Measurements from ENCODE around the gene CLIP2.

Gene CLIP2

GRCh38 chr7:74453322-74454011 lies 164.3 kb downstream of the CLIP2 start, which contains the start of gene GTF2IRD1:
GTF2IRD1 (plus strand) TSS chr7:74453906; CDS start chr7:74508081, 54,175 bp downstream.
- TF ChIP-seq PATZ1 (CRISPR knock-in tag; IDR thresholded peaks at IDR 0.05; ENCODE audit: borderline replicate concordance) = peak; percentile 89
- TF ChIP-seq GLIS3 (CRISPR knock-in tag; IDR thresholded peaks at IDR 0.05) = no peak
- peak; percentile 76 for ATAC-seq

DNA sequence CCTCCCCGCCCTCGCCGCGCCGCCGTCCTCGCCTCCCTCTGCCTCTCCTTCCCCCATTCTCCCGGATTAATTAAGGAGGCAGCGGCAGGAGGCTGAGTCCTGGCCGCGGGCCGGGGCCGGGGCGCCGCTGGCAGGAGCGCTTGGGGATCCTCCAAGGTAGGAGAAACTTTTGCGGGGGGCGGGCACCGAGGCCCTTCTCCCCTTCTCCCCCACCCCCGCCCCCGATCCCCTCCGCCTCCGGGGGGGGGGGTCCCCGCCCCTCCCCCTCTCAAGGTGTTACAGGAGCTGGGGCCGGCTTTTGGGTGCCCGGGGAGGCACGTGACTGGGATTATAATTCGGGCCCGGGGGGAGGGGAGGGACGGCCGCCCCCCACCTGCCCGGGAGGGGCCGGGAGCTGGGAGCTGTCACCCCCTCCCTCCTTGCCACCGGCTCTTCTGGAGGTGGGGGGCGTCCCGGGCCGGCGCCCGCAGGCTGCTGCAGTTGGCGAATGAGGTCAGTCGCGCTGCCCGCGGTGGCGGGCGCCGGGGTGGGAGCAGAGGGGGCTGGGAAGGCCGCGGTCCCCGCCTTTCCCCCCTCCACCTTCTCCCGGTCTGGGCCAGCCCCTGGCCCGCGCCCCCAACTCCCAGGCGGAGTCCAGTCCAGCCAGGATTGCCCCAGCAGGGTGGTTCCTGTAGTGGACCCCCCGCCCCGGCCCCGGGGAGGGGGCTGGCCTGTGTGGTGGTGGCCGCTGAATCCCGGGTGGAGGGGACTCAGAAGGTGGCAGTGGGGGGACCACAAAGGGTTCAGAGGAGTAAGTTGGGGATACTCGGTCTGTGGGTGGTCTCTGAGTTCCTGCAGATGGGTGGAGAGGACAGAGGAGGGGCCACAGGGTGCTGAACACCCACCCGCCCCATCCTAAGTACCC lies 165.1 kb downstream of the CLIP2 start:
- peak; percentile 10 for ATAC-seq
- TF ChIP-seq, protein P1, sequence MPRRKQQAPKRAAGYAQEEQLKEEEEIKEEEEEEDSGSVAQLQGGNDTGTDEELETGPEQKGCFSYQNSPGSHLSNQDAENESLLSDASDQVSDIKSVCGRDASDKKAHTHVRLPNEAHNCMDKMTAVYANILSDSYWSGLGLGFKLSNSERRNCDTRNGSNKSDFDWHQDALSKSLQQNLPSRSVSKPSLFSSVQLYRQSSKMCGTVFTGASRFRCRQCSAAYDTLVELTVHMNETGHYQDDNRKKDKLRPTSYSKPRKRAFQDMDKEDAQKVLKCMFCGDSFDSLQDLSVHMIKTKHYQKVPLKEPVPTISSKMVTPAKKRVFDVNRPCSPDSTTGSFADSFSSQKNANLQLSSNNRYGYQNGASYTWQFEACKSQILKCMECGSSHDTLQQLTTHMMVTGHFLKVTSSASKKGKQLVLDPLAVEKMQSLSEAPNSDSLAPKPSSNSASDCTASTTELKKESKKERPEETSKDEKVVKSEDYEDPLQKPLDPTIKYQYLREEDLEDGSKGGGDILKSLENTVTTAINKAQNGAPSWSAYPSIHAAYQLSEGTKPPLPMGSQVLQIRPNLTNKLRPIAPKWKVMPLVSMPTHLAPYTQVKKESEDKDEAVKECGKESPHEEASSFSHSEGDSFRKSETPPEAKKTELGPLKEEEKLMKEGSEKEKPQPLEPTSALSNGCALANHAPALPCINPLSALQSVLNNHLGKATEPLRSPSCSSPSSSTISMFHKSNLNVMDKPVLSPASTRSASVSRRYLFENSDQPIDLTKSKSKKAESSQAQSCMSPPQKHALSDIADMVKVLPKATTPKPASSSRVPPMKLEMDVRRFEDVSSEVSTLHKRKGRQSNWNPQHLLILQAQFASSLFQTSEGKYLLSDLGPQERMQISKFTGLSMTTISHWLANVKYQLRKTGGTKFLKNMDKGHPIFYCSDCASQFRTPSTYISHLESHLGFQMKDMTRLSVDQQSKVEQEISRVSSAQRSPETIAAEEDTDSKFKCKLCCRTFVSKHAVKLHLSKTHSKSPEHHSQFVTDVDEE (CRISPR knock-in tag; IDR thresholded peaks at IDR 0.05) = 0 out of 2 replicates have a peak, but pooled peaks have one; percentile 41
- TF ChIP-seq ZFP3 (CRISPR knock-in tag; IDR thresholded peaks at IDR 0.05) (no peak), ZNF8 (CRISPR knock-in tag; IDR thresholded peaks at IDR 0.05) (no peak), PATZ1 (CRISPR knock-in tag; IDR thresholded peaks at IDR 0.05; ENCODE audit: borderline replicate concordance) (peak; percentile 94; the same call in 1 of the 2 replicates), ZFP30 (CRISPR knock-in tag; IDR thresholded peaks at IDR 0.05) (no peak), ZC3H10 (CRISPR knock-in tag; IDR thresholded peaks at IDR 0.05) (no peak), ZNF70 (CRISPR knock-in tag; IDR thresholded peaks at IDR 0.05) (no peak), SNAI2 (CRISPR knock-in tag; IDR thresholded peaks at IDR 0.05) (no peak)
- TF ChIP-seq, protein P2, sequence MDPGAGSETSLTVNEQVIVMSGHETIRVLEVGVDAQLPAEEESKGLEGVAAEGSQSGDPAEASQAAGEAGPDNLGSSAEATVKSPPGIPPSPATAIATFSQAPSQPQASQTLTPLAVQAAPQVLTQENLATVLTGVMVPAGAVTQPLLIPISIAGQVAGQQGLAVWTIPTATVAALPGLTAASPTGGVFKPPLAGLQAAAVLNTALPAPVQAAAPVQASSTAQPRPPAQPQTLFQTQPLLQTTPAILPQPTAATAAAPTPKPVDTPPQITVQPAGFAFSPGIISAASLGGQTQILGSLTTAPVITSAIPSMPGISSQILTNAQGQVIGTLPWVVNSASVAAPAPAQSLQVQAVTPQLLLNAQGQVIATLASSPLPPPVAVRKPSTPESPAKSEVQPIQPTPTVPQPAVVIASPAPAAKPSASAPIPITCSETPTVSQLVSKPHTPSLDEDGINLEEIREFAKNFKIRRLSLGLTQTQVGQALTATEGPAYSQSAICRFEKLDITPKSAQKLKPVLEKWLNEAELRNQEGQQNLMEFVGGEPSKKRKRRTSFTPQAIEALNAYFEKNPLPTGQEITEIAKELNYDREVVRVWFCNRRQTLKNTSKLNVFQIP (CRISPR knock-in tag; IDR thresholded peaks at IDR 0.05; ENCODE audit: borderline replicate concordance, low read depth) = no peak

DNA sequence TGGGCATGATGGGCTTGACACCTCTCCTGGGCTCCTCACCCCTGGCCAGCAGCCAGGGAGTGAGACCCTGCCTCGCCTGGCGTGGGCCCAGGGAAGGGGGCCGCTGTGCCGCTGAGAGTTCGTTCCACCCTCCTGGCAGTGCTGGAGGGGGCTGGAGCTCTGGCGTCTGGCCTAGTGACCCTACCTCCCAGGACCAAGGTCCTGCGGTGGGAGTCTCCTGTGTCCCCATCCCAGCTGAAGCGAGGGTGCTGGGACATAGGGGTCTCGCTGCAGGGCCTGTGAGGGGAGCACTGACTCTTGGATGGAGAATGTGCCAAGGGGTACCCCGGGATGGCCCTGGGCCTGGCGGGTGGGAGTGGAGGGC lies 165.7 kb downstream of the CLIP2 start:
- no peak; the same call in 2 of the 3 replicates for ATAC-seq
- no peak for TF ChIP-seq CSDC2 (CRISPR knock-in tag; IDR thresholded peaks at IDR 0.05)
- TF ChIP-seq GLIS3 (CRISPR knock-in tag; IDR thresholded peaks at IDR 0.05) = no peak
- TF ChIP-seq SNAI2 (CRISPR knock-in tag; IDR thresholded peaks at IDR 0.05) = no peak
- no peak for TF ChIP-seq PPARA (CRISPR knock-in tag; IDR thresholded peaks at IDR 0.05; ENCODE audit: borderline replicate concordance)

DNA sequence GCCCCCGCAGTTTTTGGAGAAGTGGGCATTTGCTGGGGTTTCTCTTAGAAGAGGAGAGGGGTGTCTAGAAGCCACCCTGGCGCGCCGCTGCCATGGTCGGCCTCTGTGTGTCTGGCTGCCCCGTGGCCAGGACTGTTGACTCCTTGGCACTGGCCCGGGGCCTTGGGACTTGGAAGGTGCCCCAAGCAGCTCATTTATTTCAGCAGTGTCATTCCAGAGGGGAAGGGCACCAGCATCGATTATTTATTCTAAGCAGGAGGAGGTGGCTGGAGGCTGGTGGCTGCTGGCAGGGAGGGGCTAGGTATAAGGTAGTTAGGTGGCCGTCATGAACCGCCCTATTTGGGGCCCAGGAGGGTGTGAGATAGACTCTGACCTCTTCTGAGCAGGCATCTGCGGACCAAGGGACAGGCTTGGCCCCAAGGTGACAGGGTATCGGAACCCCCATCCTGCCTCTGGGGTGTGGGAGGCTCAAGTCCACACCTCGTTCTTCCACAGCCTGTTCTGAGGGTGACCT lies 166.1 kb downstream of the CLIP2 start:
- no peak; the same call in 2 of the 3 replicates for ATAC-seq
- TF ChIP-seq PPARA (CRISPR knock-in tag; IDR thresholded peaks at IDR 0.05; ENCODE audit: borderline replicate concordance) (no peak), ZC3H10 (CRISPR knock-in tag; IDR thresholded peaks at IDR 0.05) (no peak), BACH2 (CRISPR knock-in tag; IDR thresholded peaks at IDR 0.05; ENCODE audit: borderline replicate concordance) (no peak), ZFP3 (CRISPR knock-in tag; IDR thresholded peaks at IDR 0.05) (no peak), GLIS3 (CRISPR knock-in tag; IDR thresholded peaks at IDR 0.05) (no peak), ZNF565 (CRISPR knock-in tag; conservative IDR thresholded peaks at IDR 0.05; ENCODE audit: low read depth) (no peak), TOX (CRISPR knock-in tag; IDR thresholded peaks at IDR 0.05; ENCODE audit: borderline replicate concordance) (no peak)
- TF ChIP-seq, protein P2 (CRISPR knock-in tag; IDR thresholded peaks at IDR 0.05; ENCODE audit: borderline replicate concordance, low read depth) = no peak
- TF ChIP-seq, protein P3, sequence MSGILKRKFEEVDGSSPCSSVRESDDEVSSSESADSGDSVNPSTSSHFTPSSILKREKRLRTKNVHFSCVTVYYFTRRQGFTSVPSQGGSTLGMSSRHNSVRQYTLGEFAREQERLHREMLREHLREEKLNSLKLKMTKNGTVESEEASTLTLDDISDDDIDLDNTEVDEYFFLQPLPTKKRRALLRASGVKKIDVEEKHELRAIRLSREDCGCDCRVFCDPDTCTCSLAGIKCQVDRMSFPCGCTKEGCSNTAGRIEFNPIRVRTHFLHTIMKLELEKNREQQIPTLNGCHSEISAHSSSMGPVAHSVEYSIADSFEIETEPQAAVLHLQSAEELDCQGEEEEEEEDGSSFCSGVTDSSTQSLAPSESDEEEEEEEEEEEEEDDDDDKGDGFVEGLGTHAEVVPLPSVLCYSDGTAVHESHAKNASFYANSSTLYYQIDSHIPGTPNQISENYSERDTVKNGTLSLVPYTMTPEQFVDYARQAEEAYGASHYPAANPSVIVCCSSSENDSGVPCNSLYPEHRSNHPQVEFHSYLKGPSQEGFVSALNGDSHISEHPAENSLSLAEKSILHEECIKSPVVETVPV (CRISPR knock-in tag; IDR thresholded peaks at IDR 0.05) = no peak

All from SK-N-SH treated with all-trans-retinoic acid at 6 μM for 48 hours (cell line).